PC-9 (cell line): ENCODE measurements around the gene MTR. TPM values are rescaled to one million over a fixed set of nuclear protein-coding genes. Genes with fewer than 3 reads are reported as not detected.

Experiments used
- BruUV-seq: library from RNA; stranded (reverse); fragments of 400-500 nt; replicated peaks from 2 replicates; lab custom pipeline; 2021; lab: Mats Ljungman, UMichigan
- CTCF ChIA-PET: fragments of 300-600 bp; sonication (Branson Sonifier 250); formaldehyde crosslinking; loops from one replicate; lab custom pipeline; 2022; ENCODE audit warnings: antibody characterized with exemption; lab: Charles Lee
- POLR2A ChIA-PET: fragments of 300-600 bp; sonication (Branson Sonifier 250); formaldehyde crosslinking; loops from one replicate; lab custom pipeline; 2022; ENCODE audit warnings: antibody characterized with exemption; ENCODE audit not compliant: unreplicated experiment; lab: Charles Lee
- DNase-seq, 2 experiments: peaks; one replicate each; pipeline versions ENCODE4 v3.0.0 to v3.0.0-alpha.2; 2015 to 2022; ENCODE audit warnings: mixed read lengths in 1 of 2
- H2AFZ ChIP-seq: fragments of 200-600 bp; sonication (generic); 2 replicates; pipeline ENCODE4 v1.8.1; 2017; ENCODE audit warnings: antibody characterized with exemption
- H3F3A ChIP-seq: fragments of 200-600 bp; sonication (generic); 2 replicates; pipeline ENCODE4 v1.8.1; 2017; ENCODE audit warnings: antibody characterized with exemption, mild to moderate bottlenecking, low read depth; ENCODE audit not compliant: insufficient read depth
- H3K27ac ChIP-seq: fragments of 200-600 bp; sonication (generic); 2 replicates; pipeline ENCODE4 v1.6.1; 2016; ENCODE audit warnings: mixed run types
- H3K27me3 ChIP-seq: fragments of 200-600 bp; sonication (generic); 2 replicates; pipeline ENCODE4 v1.6.1; 2016; ENCODE audit warnings: low read depth, mixed run types; ENCODE audit not compliant: insufficient read depth
- H3K36me3 ChIP-seq: fragments of 200-600 bp; sonication (generic); 2 replicates; pipeline ENCODE4 v1.6.1; 2016; ENCODE audit warnings: low read depth, mixed run types
- H3K4me1 ChIP-seq: fragments of 200-600 bp; sonication (generic); replicated peaks from 2 replicates; pipeline ENCODE4 v1.6.1; 2016; ENCODE audit warnings: mixed run types; ENCODE audit not compliant: insufficient read depth
- H3K4me2 ChIP-seq: fragments of 200-600 bp; sonication (generic); 2 replicates; pipeline ENCODE4 v1.6.1; 2017; ENCODE audit warnings: mixed run types
- H3K4me3 ChIP-seq: fragments of 200-600 bp; sonication (generic); 2 replicates; pipeline ENCODE4 v1.6.1; 2016; ENCODE audit warnings: mixed run types
- H3K79me2 ChIP-seq: fragments of 200-600 bp; sonication (generic); 2 replicates; pipeline ENCODE4 v1.6.1; 2017; ENCODE audit warnings: low read depth, mixed run types
- H3K9me2 ChIP-seq: fragments of 200-600 bp; sonication (generic); 2 replicates; pipeline ENCODE4 v1.8.1; 2017; ENCODE audit warnings: mild to moderate bottlenecking; ENCODE audit not compliant: insufficient read depth
- H3K9me3 ChIP-seq: fragments of 200-600 bp; sonication (generic); 2 replicates; pipeline ENCODE4 v1.8.1; 2016; ENCODE audit warnings: low read depth; ENCODE audit not compliant: insufficient read depth
- H4K20me1 ChIP-seq: fragments of 200-600 bp; sonication (generic); 2 replicates; pipeline ENCODE4 v1.8.1; 2017; ENCODE audit not compliant: insufficient read depth
- CTCF ChIP-seq: fragments of 200-600 bp; sonication (generic); conservative IDR thresholded peaks from 2 replicates; pipeline ENCODE4 v1.6.1; 2017; ENCODE audit warnings: mixed run types, antibody characterized with exemption, mild to moderate bottlenecking, moderate library complexity
- EZH2 ChIP-seq: fragments of 200-600 bp; sonication (generic); IDR thresholded peaks from 2 replicates; pipeline ENCODE4 v1.8.0; 2017; ENCODE audit warnings: antibody characterized with exemption, low read depth
- intact Hi-C: fragments of 100-400 bp; cut with micrococcal nuclease; formaldehyde crosslinking; loops from one replicate; pipeline ENCODE4 v1.10.0; 2022; ENCODE audit not compliant: unreplicated experiment
- total RNA-seq: library from RNA; stranded (reverse); gene quantifications from 2 replicates; pipeline ENCODE4 v1.2.3, GENCODE V29; 2021

Gene MTR
- total RNA-seq, 1 experiment from 2014 or later: 20.9 TPM

GRCh38 chr1:236868625-236869467 lies 73.8 kb downstream of the MTR start:
- Histone ChIP-seq H2AFZ (no peak overlapping the region), H3K4me2 (no peak overlapping the region), H3K9me2 (0 out of 2 replicates have a peak, but pooled peaks cover 3% of the 10 kb centered on the region), H3F3A (no peaks in the 10 kb centered on the region), H3K36me3 (no peaks in the 10 kb centered on the region), H3K9me3 (no peaks in the 10 kb centered on the region), H3K27ac (no peak overlapping the region), H3K27me3 (no peaks in the 10 kb centered on the region), H3K4me1 (no peaks in the 10 kb centered on the region), H3K4me3 (no peak overlapping the region), H4K20me1 (no peaks in the 10 kb centered on the region), H3K79me2 (no peaks in the 10 kb centered on the region)
- no TSS peak for BruUV-seq
- ChIA-PET POLR2A (no interaction called here), CTCF (no interaction called here)
- intact Hi-C loops: loop anchor here (1.0 to 2.0 kb wide), 3 partner anchors 110 to 760 kb away; no protein-coding TSS in a partner anchor
- TF ChIP-seq EZH2: no peak
- peak; percentile 97 for TF ChIP-seq CTCF
- DNase-seq: peak; percentile 19 to 49

- BruUV-seq: no TSS peak
- Histone ChIP-seq H3K27me3 (no peaks in the 10 kb centered on the region), H3F3A (no peaks in the 10 kb centered on the region), H2AFZ (no peak overlapping the region), H3K4me3 (no peak overlapping the region), H3K4me2 (no peak overlapping the region), H3K4me1 (no peaks in the 10 kb centered on the region), H4K20me1 (no peaks in the 10 kb centered on the region), H3K9me3 (no peaks in the 10 kb centered on the region), H3K36me3 (no peaks in the 10 kb centered on the region), H3K9me2 (0 out of 2 replicates have a peak, but pooled peaks cover 3% of the 10 kb centered on the region), H3K27ac (no peak overlapping the region), H3K79me2 (no peaks in the 10 kb centered on the region)
- TF ChIP-seq EZH2 (no peak), CTCF (no peak)
- intact Hi-C loops: loop anchor here (1.0 to 2.0 kb wide), 3 partner anchors 111 to 761 kb away; no protein-coding TSS in a partner anchor
- POLR2A ChIA-PET: no interaction called here
- CTCF ChIA-PET: no interaction called here
- no peak for DNase-seq
Observed at GRCh38 chr1:236869911-236870310, 74.8 kb downstream of the MTR start.

GRCh38 chr1:236870721-236871120 lies 75.6 kb downstream of the MTR start:
- H3K9me3 ChIP-seq: no peaks in the 10 kb centered on the region
- ChIA-PET CTCF (no interaction called here), POLR2A (no interaction called here)
- 0 out of 2 replicates have a peak, but pooled peaks cover 3% of the 10 kb centered on the region for H3K9me2 ChIP-seq
- intact Hi-C loops: no loop called here
- H3K4me1 ChIP-seq: no peaks in the 10 kb centered on the region
- H2AFZ ChIP-seq: no peak overlapping the region
- H3K4me2 ChIP-seq: no peak overlapping the region
- no peaks in the 10 kb centered on the region for H3K27me3 ChIP-seq
- no peak for TF ChIP-seq EZH2
- TF ChIP-seq CTCF: no peak
- H4K20me1 ChIP-seq: no peaks in the 10 kb centered on the region
- no peaks in the 10 kb centered on the region for H3F3A ChIP-seq
- no TSS peak for BruUV-seq
- H3K79me2 ChIP-seq: no peaks in the 10 kb centered on the region
- DNase-seq: no peak
- H3K27ac ChIP-seq: no peak overlapping the region
- H3K36me3 ChIP-seq: no peaks in the 10 kb centered on the region
- H3K4me3 ChIP-seq: no peak overlapping the region
